SK-N-SH (cell line): Measurements from ENCODE around the gene ARHGAP10.

Source experiments
- CHD2 ChIP-seq: fragments of 150-350 bp; IDR thresholded peaks from 2 replicates; pipeline ENCODE4 v1.6.1; 2018; ENCODE audit warnings: low read length; ENCODE audit not compliant: partially characterized antibody
- CTCF ChIP-seq: fragments of 200-600 bp; sonication (generic); IDR thresholded peaks from 2 replicates; pipeline ENCODE4 v1.6.1; 2017; ENCODE audit warnings: antibody characterized with exemption, mild to moderate bottlenecking, moderate library complexity
- POLR2AphosphoS5 ChIP-seq: IDR thresholded peaks from 2 replicates; pipeline ENCODE4 v1.6.1; 2012; ENCODE audit warnings: low read depth, low read length
- RCOR1 ChIP-seq: fragments of 150-350 bp; IDR thresholded peaks from 2 replicates; pipeline ENCODE4 v1.6.1; 2017; ENCODE audit warnings: antibody characterized with exemption, low read length
- REST ChIP-seq: IDR thresholded peaks from 2 replicates; pipeline ENCODE4 v1.6.1; 2012; ENCODE audit warnings: mild to moderate bottlenecking, low read depth, low read length, moderate library complexity
- SMC3 ChIP-seq: IDR thresholded peaks from 2 replicates; pipeline ENCODE4 v1.6.1; 2012; ENCODE audit warnings: low read depth, low read length, improper control_type of control experiment
- USF1 ChIP-seq: IDR thresholded peaks from 2 replicates; pipeline ENCODE4 v1.4.0; 2012; ENCODE audit warnings: low read depth, borderline replicate concordance

- no peak for TF ChIP-seq SMC3
- no peak for TF ChIP-seq CTCF
- no peak for TF ChIP-seq USF1
- no peak for TF ChIP-seq POLR2AphosphoS5
- TF ChIP-seq REST, result no peak
- TF ChIP-seq CHD2, result no peak
- no peak for TF ChIP-seq RCOR1
Measured at GRCh38 chr4:148118633-148119032, 386.7 kb downstream of the ARHGAP10 start.
